Nephron progenitor cell (in vitro differentiated cells): ENCODE data around the gene FAM193B.

Source experiments
- DNase-seq: peaks from one replicate; pipeline ENCODE4 v3.0.0; 2021
- H3K27ac Mint-ChIP-seq: 2 replicates; pipeline ENCODE4 v1.8.0; 2021; ENCODE audit warnings: mild to moderate bottlenecking, moderate library complexity, mixed read lengths
- H3K27me3 Mint-ChIP-seq: 2 replicates; pipeline ENCODE4 v1.8.0; 2021; ENCODE audit warnings: mild to moderate bottlenecking, low read depth, mixed read lengths; ENCODE audit not compliant: poor library complexity
- H3K36me3 Mint-ChIP-seq: 2 replicates; pipeline ENCODE4 v1.8.0; 2021; ENCODE audit warnings: low read depth, mixed read lengths
- H3K4me1 Mint-ChIP-seq: 2 replicates; pipeline ENCODE4 v1.8.0; 2021; ENCODE audit warnings: mixed read lengths
- H3K4me3 Mint-ChIP-seq: 2 replicates; pipeline ENCODE4 v1.8.0; 2021; ENCODE audit warnings: mild to moderate bottlenecking, moderate library complexity, mixed read lengths
- H3K9me3 Mint-ChIP-seq: 2 replicates; pipeline ENCODE4 v1.8.0; 2021; ENCODE audit warnings: mild to moderate bottlenecking, moderate library complexity, mixed read lengths
- CTCF ChIP-seq: fragments of 200-600 bp; sonication (generic); IDR thresholded peaks from 2 replicates; pipeline ENCODE4 v1.5.0; 2021; ENCODE audit warnings: antibody characterized with exemption

Gene FAM193B

GRCh38 chr5:177478711-177479646 is 75.4 kb downstream of the FAM193B start:
- no peak for DNase-seq
- Mint-ChIP-seq H3K4me3 (no peak overlapping the region), H3K9me3 (no peaks in the 10 kb centered on the region), H3K4me1 (peaks cover 70% of the 10 kb centered on the region), H3K27ac (peak overlapping the region; percentile 71), H3K36me3 (peaks cover 22% of the 10 kb centered on the region), H3K27me3 (no peaks in the 10 kb centered on the region)
- TF ChIP-seq CTCF = no peak

DNA sequence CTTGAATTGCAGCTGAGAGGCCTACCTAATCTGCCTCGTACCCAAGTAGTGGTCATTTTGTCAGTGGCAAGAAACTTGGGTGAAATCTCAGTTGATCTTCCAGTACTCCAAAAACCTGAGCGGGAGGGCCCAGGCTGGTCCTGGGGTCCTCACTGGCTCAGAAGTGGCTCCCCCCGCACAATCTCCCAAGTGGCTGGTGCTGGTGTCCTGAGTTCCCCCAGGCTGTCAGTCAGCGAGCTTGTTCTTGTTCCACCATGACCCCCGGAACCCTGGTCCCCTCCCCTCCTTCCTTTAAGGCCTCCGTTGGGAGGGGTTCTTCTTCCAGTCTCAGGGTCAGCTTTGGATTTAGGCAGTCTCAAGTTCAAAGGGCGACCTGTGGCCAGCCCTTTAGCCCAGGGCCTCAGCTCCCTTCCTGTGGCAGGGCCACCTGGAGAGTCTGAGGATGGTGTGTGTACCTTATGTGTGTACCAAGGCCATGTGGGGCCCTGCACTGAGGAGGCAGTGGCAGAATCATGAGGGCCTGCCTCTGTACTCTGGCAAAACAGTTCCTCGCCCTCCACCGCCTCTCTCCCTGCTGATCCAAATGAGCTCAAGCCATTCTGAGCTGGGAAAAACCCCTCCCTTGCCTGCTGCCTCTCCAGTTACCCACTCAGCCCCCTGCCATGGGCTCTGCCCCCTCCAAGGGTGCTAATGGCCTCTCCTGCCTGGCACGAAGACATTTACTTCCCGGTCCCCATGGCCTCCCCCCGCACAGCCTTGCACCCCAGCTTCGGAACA is 76.5 kb downstream of the FAM193B start:
- Mint-ChIP-seq H3K36me3 (peaks cover 14% of the 10 kb centered on the region), H3K4me3 (no peak overlapping the region), H3K4me1 (peaks cover 65% of the 10 kb centered on the region), H3K9me3 (no peaks in the 10 kb centered on the region), H3K27me3 (no peaks in the 10 kb centered on the region), H3K27ac (peak overlapping the region; percentile 88)
- TF ChIP-seq CTCF = no peak
- DNase-seq = no peak

DNA sequence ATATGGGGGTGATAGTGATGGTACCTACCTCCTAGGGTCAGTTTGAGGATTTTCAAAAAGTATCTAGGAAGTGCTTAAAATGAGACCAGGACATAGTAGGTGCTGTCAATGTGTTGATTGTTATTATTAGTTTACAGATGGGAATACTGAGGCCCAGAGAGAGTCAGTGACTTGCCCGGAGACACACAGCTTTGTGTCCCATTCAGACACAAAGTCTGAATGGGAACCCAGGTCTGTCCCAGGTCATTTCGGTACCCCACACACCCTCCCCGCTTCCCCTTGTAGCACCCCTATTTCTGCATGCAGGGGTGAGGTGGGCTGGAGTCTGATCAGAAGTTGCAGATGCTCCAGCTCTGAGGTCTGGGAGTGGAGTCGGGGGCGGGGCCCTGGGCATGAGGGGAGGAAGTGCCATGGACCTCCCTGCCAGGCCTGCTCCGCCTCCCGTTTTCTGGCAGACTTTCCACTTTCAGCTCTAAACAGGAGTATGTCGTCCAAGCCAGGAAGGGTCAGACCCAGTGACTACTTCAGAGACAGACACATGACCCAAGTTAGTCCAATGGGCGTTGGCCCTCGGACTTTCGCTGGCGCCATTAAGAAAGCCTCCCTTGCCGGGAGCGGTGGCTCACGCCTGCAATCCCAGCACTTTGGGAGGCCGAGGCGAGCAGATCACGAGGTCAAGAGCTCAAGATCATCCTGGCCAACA is 77.7 kb downstream of the FAM193B start:
- Mint-ChIP-seq H3K27me3 (no peaks in the 10 kb centered on the region), H3K36me3 (peaks cover 7% of the 10 kb centered on the region), H3K9me3 (no peaks in the 10 kb centered on the region), H3K4me1 (peaks cover 66% of the 10 kb centered on the region), H3K4me3 (no peak overlapping the region), H3K27ac (no peak overlapping the region)
- no peak for TF ChIP-seq CTCF
- no peak for DNase-seq

DNA sequence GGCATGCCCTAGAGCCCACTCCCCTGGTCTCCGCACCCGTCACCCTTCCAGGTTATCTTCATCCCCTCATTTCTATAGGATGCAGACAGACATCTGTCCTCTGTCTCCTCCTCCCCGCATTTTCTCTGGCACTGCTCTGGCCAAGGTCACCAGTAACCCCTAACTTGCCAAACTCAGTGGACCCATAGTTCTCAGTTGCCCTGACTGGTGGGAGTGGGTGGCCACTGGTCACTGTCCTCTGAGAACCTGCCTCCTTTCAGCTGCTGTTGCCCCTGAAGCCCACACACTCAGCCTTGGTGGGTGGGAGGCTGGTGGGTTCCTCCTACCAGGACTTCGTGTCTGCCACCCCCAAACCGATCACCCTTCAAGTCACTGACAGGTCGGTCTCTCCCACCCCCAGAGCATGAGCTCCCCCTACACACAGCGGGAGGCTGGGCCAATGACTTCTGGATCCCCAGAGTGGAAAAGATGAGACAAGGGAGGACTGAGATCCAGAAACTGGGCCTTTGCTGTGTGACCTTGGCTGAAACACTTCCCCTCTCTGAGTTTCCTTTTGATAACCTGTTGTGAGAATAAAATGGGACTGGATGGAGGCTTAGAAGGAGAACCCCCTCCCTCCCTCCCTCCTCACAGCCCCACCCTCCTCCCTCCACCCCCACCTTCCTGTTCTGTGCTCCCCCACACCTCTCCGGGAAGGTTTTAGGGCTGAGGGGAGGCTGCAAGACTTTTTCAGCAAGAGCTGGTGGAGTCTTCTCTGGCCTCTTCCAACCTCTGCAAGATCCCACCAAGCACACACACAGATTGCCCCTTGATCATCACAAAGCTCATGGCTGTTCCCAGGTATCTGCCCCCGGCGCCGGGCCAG is 78.6 kb downstream of the FAM193B start:
- H3K27me3 Mint-ChIP-seq = no peaks in the 10 kb centered on the region
- H3K4me1 Mint-ChIP-seq = peaks cover 74% of the 10 kb centered on the region
- TF ChIP-seq CTCF = no peak
- H3K27ac Mint-ChIP-seq = no peak overlapping the region
- H3K9me3 Mint-ChIP-seq = no peaks in the 10 kb centered on the region
- peaks cover 7% of the 10 kb centered on the region for H3K36me3 Mint-ChIP-seq
- no peak for DNase-seq
- H3K4me3 Mint-ChIP-seq = peak overlapping the region; percentile 51

- peak overlapping the region; percentile 80 for H3K4me3 Mint-ChIP-seq
- H3K9me3 Mint-ChIP-seq = no peaks in the 10 kb centered on the region
- TF ChIP-seq CTCF = no peak
- no peak overlapping the region for H3K27ac Mint-ChIP-seq
- peaks cover 13% of the 10 kb centered on the region for H3K36me3 Mint-ChIP-seq
- H3K4me1 Mint-ChIP-seq = peaks cover 79% of the 10 kb centered on the region
- H3K27me3 Mint-ChIP-seq = no peaks in the 10 kb centered on the region
- DNase-seq = no peak
Measured at GRCh38 chr5:177474846-177475562, 79.4 kb downstream of the FAM193B start.
